ENCODE measurements around the gene STX4.

GRCh38 chr16:31008149-31008548, 25.2 kb upstream of the STX4 start:
- no peak for TF ChIP-seq CTCF (IDR thresholded peaks at IDR 0.05)
- no peak for TF ChIP-seq POLR2A (IDR thresholded peaks at IDR 0.05)

Measured in esophagus squamous epithelium (tissue), 4 donors.